NCI-H748 treated with DMSO at 0.1 percent for 48 hours (cell line): ENCODE measurements around the gene ARFGAP1.

Experiments
- DNase-seq: peaks from one replicate; lab custom pipeline; 2025; lab: John Stamatoyannopoulos, UW

ARFGAP1 gene

DNA sequence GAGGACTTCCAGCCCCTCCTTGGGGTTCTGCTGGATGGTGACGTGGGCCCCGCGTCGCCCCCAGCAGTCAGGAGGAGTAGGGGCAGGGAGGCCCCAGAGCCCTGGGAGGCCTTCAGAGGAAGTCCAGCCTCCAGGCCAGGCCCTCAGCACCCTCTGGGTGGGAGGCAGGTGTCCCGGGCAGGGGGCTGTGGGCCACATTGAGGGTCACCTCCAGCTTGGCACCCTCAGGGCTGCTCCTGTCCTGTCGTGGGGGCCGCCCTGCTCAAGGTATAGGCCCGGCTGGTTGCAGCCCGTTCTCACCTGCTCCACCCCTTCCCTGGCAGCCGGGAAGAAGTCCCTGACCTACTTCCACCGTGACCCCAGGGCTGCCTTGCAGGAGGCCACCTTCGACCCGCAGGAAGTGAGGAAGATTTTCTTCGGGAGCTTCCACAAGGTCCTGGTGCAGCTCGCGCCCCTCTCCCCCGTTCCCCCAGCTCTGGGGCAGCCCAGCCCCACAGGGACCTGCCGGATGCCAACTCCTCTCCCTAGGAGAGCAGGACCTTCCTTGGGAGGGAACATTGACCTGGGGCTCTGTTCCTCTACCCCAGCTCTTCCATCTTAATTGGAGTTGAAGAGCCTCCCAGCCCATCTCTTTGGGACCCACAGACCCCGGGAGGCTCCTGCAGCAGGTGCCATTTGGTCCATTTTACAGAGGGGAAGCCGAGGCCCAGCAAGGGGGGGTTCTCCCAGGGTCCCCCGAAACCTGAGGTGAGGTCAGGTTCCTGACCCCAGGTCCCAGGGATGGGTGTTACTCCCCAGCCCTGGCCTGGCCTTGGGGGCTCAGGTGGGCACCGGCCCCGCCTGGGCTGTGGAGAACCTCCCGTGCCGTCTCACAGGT lies 46.8 kb downstream of the ARFGAP1 start:
- no peak for DNase-seq

DNA sequence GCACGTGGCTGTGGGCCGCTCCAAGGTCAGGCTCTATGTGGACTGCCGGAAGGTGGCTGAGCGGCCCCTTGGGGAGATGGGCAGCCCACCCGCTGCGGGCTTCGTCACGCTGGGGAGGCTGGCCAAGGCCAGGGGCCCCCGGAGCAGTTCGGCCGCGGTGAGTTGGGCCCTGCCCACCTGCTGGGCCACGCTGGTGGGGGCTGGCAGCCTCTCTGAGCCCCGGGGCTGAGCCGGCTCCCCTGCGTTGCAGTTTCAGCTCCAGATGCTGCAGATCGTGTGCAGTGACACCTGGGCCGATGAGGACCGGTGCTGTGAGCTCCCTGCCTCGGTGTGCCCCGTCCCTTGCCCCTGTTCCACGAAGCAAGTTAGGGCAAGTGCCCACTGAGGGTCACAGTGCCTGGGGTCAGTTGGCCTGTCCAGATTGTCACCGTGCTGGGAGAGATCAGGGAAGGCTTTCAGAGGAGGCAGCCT lies 47.5 kb downstream of the ARFGAP1 start:
- DNase-seq, result no peak

DNA sequence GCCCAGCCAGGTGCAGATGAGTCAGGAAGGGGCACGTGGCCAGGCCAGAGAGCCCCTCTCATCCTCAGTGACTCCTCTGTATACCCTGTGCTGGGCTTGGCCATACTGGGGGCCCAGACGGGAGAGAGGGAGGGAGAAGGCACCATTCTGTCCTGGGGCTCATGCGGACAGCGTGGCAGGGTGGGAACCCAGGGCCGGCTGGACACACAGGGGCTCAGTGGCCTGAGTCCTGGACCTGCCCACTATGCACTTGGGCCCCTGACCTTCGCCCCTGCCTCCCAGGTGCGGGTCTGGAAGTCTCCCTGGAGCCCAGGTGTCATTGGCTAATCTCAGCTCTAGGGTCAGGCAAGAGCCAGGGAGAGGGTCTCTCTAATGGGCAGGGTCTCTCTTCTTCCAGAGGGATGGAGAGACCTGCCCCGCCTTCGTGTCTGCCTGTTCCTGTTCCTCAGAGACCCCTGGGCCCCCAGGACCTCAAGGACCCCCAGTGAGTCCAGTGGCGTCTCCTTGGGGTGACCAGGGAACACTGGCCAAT lies 48.1 kb downstream of the ARFGAP1 start:
- DNase-seq, result no peak

DNA sequence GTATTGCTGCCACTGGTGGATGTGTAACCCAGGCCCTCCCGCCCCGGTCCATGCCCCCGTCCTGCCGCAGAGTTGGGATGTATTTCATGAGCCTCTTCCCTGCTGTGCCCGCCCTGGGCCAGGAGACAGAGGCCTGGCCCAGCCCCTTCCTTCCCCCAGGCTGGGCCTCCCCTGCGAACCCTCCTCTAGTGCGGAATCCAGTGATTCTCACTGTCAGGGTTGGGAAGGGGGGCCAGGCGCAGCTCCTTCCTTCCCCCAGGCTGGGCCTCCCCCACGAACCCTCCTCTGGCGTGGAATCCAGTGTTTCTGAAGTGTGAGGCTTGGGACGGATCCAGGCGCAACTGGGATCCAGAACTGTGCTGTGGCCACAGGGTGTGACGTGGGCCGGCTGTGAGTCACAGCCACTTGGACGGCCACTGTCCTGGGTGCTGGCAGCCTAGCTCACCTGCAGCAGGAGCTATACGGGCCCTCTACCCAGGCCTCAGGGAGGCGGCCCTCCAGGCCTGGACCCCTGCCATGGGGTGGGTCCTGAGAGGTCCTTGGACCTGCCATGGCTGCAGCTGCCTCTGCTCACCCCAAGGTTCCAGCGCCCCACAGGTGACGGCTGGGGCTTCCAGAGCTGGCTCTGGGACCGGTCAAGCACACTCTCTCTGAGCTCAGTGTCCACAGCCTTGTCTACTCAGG lies 48.7 kb downstream of the ARFGAP1 start:
- DNase-seq, result no peak

DNA sequence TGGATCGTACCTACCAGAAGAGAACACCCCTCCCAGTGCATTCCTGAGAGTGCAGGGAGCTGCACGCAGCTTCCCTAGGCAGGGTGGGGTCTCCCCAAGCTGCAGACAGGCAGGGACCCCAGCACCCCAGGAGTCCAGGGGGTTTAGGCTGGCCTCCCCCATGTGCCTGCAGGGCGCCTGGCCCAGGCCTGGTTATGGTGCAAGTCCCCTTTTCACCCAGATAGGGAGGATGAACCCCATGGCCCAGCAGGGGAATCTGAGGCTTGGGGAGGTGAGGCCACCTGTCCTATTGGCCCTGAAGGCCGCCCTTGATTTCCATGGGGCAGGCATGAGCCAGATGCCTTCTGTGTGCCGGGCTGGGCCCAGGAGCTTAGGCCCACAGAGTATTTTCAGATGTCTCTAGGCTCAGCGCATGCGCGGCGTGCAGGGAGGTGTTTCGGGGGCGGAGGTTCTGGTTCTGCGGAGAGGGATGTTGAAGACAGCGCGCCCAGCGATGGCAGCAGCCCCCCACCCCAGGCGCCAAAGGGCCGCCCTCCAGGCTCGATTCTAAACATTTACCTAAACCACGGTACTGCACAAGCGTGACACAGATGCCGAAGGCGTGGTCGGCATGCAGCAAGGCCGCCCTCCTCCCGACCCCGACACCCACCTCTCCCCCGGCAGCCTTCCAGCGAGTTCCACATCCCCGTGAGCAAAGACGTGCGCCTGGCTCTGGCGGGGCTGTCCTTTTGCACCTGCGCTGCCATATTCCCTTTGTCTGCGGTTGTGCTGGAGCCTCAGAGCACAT lies 49.7 kb downstream of the ARFGAP1 start:
- DNase-seq, result no peak

DNA sequence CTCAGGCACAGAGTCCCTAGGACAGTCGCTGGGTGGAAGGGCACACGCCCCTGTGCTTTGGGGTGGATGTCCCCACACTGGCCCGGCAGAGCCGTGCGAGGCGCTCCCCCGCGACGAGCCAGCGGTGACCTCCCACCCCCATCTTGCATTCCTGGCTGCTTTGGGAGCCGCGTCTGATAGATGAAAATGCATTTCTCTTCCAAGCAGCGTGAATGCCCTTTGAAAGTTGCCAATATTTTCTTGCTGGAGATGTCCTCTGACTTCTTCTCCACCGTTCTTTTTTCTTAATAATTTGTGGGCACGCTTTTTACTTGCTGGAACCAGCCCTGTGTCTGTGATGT lies 50.3 kb downstream of the ARFGAP1 start:
- DNase-seq, result no peak

DNA sequence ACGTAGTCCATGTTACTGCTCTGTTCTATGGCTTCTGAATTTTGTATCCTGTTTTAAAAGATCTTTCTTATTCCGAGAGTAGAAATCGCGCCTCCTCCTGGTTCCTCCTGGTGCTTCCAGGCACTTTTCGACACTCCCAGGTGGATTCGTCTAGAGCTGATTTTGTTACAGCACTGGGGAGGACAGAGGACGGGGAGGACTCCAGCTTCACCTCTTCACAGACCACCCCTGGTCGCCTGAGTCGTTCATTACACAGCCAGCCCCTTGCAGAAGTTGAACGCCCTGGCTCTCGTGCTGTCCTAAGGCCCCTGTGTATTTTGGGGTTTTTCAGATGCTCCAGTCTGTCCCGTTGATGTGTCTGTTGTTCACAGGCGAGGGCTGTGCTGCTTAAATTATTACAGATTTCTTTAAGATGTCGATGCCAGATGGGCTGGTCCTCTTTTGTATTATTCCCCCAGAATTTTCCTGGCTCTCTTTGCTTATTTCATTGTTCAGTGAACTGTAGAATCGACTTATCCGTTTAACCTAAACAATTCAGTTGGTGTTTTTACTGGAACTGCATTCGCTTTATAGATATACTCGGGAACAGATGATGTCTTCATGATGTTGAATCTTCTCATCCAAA lies 50.9 kb downstream of the ARFGAP1 start:
- DNase-seq, result no peak

DNA sequence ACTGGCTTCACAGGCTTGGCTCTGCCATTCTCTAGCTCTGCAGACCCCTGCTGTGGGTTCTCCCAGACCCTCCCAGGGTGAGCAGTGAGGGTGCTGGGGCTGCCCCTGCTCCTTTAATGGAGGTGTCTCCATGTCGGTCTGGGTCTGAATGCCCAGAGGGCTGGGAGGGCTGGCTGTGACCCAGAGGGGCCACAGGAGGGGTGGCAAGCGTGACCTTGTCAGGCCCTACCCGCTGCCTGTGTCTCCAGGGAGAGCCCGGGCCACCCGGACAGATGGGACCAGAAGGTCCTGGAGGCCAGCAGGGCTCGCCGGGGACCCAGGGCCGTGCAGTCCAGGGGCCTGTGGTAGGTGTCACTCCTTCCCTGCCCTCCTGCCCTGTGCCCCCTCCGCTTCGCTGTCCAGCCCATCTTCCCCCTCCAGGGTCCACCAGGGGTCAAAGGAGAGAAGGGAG lies 52.4 kb downstream of the ARFGAP1 start:
- DNase-seq, result no peak

DNA sequence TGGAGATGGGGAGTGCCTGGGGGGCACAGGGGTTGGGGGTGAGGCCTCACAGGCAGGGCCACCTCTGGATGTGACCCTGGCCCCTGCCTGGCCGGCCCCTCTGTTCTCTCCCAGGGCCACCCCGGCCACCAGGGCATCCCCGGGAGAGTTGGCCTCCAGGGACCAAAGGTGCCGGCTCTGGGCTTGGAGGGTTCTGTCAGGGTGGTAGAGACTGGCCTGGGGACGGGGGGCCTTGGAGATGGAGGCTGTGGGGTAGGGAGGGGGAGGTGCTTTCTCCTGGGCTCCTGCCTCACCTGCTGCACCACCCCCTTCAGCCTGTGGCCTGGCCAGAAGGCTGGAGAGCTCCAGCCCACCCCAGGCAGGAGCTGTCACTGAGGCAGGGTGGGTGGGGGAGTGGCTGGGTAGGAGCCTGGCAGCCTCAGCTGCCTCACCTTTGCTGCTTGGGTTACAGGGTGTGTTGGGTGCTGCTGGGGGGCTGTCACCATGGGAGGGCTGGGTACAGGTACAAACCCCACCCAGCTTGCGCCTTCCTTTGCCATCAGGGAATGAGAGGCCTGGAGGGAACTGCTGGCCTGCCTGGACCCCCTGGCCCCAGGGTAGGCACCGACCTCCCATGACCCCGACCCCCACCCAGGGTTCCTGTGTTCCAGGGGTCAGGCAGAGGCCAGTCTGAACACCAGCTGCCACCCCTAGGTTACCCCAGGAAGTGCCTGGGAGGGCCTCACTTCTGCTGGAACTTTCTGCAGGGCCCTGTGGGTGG lies 53.1 kb downstream of the ARFGAP1 start:
- DNase-seq, result no peak

DNA sequence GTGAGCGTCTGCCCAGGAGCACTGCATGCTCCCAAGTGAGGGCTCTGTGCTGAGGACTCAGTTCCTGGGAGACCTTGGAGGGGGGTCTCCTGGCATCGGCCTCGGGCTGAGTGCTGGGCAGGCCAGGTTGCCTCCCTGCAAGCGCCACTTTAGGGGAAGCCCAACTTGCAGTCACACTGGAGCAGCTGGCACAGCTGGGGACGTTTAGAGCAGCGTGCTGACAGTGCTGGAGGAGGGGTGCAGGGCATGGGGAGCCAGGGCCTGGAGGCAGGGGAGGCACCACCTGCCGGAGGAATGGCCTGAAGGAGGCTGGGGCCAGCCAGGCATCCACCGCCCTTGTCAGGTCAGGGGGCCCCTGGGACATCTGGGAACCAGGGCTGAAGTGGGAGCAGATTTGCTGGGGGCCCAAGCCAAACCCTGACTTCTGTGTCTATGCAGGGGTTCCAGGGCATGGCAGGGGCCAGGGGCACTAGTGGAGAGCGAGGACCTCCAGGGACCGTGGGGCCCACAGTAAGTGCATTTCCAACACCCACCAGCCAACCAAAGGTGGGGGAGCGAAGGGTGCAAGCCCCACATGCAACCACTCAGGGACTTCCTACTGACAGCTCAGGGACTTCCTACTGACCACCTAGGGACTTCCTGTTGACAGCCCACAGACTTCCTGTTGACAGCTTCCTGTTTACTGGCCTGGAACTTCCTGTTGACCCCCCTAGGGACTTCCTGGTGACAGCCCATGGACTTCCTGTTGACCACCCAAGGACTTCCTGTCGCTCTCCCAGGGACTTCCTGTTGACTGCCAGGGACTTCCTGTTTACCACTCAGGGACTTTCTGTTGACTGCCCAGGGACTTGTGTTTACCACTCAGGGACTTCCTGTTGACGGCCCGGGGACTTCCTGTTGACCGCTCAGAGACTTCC lies 54.0 kb downstream of the ARFGAP1 start:
- no peak for DNase-seq

DNA sequence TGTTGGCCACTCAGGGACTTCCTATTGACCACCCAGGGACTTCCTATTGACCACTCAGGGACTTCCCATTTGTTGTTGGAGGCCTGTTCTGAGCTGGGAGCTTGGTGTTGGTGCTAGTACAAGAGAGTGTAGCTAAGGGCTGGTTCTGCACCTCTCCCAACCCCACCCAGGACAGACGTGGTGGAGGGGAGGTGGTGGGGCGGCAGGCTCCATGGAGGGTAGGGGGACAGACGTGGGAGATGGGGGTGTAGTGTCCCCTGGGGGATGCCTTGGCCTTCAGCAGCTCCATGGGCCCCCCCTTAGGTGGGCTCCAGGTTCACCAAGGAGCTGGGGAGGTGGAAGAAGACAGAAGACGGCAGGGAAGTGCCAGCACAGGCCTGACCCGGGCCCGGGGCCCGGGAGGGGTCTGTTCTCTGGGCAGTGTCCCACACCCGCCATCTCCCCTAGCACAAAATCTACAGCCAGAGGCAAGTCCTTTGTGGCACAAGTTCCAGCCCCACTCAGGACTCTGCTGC lies 54.7 kb downstream of the ARFGAP1 start:
- DNase-seq, result no peak

DNA sequence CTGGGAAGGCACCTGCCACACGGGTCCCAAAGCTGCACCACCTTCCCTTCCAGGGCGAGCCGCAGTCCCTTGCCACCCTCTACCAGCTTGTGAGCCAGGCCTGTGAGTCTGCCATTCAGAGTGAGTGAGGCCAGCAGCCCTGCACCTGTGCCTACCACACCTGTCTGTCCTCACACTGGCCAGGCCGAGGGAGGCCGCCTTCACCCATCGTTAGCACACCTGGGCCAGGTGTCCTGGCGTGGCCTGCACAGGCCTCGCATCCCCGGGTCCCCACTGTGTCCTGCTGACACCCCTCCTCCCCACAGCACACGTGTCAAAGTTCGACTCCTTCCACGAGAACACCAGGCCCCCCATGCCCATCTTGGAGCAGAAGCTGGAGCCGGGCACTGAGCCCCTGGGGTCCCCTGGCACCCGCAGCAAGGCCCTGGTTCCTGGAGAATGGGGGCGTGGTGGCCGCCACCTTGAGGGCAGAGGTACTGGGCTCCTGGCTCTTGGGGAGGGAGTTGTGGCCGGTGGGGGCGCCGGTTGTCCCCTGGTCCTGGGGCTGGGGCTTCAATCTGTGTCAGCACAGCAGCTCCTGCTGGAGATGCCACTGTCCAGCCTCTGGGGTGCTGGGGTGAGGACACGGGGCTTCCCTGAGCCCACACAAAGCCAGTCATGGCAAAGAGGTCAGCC lies 55.5 kb downstream of the ARFGAP1 start:
- DNase-seq, result no peak

DNA sequence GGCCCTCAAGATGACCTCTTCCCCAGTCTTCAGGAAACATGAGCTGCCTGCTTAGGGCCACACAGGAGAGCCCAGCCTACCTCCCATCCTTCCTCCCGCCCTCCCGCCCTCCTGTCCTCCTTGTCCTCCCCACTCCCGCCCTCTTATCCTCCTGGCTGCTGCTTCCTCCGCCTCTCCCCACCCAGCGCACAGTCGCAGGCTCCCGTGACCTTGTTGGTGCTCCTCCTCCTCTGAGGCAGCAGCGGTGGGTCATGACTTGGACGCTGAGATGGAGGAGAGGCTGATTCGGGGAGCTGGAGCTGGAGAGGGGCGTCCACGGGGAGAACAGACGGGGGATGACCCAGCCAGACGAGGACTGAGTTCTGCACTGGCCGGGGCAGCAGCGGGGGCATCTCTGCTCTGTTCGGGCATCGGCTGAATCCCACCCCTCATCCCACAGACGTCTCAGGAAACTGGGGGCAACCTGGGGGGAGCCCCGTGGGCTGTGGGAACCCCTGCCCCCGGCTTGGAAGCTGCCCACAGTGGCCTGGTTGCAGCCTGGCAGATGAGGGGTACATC lies 56.2 kb downstream of the ARFGAP1 start:
- DNase-seq, result no peak

DNA sequence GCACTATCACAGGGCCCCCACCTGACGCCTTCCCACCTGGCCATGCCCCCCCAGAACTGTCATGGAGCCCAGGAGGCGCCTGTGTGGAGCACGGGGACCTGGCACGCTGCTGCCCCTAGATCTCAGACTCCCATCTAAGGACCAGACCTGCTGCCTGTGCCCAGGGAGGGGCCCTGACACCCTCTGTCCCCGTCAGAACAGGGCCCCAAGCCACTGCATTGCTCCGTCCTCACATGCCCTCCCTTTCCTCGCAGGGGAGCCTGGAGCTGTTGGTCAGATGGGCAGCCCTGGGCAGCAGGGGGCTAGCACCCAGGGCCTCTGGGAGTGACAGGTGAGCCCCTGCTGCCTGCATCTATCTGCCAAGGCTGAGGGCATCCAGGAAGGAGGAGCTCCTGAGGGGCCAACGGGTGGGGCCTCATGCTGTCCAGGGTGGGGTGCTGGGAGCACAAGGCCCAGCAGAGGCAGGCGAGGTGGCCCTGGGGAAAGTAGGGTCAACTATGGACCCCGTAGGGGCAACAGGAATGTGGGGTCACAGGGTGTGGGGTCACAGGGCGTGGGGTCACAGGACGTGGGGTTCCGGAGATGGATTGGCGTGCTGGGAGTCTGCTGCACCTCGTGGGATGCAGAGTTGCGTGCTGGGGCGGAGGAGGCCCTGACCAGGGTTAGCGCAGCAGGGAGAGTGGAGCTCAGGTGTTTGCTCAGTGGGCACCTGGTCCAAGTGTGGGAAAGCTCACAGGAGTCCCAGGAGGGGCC lies 56.9 kb downstream of the ARFGAP1 start:
- no peak for DNase-seq

DNA sequence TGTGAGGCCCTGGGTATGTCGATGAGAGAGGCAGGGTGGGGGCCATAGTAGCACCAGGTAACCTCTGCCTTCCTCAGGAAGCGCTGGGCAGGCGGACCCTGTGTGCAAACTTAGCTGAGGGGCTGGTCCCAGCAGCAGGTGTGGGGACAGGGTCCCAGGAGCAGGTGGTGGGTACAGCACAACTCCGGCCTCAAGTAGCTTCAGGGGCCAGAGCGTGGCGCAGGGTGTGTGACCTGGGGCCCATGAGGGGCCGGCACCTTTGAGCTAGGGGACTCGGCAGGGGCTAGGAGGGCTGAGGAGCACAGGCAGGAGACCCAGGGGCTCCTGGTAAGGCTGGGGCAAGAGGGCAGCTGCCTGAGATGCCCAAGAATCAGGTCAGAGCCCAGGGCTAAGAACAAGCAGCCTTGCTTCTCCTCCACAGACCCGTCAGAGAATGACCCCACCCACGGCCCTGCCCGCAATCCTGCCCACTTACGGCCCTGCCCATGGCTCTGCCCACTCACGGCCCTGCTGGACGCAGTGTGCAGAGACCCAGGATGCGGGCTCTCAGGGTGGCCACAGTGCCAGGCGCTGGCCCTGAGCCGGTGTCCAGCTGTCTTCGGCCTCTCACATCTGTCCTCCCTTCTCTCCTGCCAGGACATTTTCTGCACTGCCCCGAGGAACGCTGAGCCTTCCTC lies 57.6 kb downstream of the ARFGAP1 start:
- no peak for DNase-seq

DNA sequence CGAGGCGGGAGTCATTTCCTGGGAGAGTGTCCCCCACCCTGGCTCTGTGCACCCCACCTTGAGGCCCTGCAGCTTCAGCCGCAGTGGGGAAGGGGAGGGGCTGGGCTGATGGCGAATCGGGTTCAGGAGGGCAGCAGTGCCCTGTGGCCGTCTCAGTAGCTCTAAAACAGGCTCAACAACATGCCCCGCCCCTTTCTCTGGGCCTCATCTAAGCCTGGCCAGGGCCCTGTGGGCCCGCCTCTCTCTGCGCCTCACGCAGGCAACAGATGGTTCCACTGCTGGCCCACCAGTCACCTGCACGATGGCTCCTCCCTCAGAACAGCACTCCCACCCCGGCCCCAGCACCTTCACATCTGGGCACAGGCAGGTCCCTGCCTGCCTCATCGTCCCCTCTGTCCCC lies 58.3 kb downstream of the ARFGAP1 start:
- no peak for DNase-seq

DNA sequence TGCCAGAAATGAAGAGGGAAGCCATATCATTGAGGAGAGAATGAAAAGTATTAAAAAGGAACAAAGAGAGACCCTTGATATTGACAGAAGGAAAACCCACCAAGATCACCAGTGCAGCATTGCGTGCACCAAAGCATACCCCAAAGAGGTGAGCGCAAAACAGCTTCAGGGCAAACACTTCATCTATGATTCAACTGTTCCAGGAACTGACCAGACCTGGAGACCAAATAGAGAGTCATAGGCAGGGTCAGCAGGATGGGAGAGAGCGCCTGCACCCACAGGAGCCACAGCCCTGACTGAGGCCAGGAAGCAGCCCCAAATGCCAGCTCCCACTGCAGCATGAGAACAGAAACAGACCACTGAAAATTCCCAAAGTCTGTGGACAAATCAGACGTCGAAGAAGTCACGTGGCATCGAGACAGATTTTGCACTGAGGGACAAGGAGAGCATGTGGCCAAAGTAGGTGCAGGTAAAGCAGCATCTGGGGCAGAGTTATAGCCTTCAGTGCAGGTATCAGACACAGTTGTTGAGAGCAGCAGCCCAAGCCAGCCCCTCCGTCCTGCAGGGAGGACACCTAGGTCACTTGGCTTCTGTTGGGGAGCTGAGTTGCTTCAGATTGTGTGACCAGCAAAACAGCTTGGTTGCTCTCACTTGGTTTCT lies 59.3 kb downstream of the ARFGAP1 start:
- no peak for DNase-seq
